Astrocyte of the hippocampus (primary cell): ENCODE measurements around the gene SH3PXD2B.
A peak's percentile ranks its signal among the peaks of the same experiment; 100 is the strongest.
"Not testable (repeated sequence)": the region's sequence is repeated elsewhere in the genome, so short reads cannot be mapped to it uniquely, and the experiment has no call there.

Experiments
- DNase-seq: peaks from one replicate; pipeline ENCODE4 v3.0.0; 2011; ENCODE audit warnings: low read depth, low spot score

Gene SH3PXD2B

GRCh38 chr5:172339264-172340180 is 114.8 kb downstream of the SH3PXD2B start:
- no peak for DNase-seq

DNA sequence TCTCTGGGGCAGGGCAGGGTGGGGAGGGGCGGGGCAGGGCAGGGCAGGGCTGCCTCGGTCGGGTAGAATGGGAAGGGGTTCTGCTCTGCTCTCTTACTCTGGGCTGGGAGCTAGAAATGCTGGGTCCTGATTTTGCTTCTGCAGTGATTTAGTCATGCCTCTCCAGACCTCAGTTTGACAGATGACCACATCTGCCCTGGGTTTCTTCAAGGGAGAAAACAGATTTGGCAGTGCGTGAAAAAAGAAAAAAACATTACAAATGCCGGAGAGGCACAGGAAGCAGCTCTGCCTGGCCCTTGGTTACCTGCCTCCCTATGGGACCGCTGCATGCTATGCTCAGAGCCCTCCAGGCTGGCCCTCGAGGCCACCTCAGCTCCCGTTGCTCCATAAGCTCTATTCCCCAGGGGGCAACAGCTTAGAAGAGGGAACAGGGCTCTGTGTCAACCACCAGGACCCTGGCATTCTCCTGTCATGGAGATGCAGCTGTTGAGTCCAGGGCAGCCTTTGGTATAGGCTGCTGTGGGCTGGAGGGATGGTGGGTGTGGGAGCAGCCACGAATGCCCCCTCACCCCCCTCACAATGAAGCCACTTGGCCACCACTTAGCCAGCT is 117.5 kb downstream of the SH3PXD2B start:
- DNase-seq: no peak

GRCh38 chr5:172336264-172336663 is 118.1 kb downstream of the SH3PXD2B start:
- no peak for DNase-seq

GRCh38 chr5:172335721-172336120 is 118.6 kb downstream of the SH3PXD2B start:
- no peak for DNase-seq

DNA sequence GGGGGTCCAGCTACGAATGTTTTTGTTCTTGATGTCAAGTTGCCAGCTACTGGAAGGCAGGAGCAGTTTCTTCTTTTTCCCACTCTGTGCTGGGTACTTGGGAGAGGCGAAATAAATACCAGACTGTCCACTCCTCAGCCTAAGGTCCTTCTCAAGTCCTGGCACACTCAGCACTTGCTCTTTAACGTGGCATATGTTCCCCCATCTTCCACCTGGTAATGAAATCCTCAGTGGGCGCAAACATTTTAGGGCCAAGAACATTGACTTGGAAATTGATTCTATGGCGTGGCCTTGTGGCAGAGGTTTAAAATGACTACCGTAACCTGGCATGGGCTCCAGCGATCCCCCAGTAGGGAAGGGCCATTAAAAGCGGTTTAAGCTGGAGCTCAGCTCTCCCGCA is 119.7 kb downstream of the SH3PXD2B start:
- DNase-seq: no peak

DNA sequence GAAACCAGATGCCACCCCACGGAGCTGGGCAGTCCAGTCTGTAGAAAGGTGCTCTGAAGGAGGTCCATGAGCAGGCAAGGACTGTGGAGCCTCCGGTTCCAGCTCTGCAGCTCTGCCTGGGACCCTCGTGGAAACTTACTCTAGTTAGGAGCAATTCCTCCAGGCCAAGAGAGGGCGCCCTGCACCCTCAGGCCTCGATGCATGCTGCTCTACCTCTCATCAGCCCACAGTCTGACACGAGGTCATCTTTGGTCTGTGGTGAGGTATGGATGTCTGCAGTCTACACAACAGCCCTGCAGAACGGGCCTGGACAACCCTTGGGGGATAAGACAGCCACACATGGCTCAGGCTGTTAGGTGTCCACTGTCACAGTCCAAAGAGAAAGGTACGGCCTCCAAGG is 120.1 kb downstream of the SH3PXD2B start:
- DNase-seq: no peak

DNA sequence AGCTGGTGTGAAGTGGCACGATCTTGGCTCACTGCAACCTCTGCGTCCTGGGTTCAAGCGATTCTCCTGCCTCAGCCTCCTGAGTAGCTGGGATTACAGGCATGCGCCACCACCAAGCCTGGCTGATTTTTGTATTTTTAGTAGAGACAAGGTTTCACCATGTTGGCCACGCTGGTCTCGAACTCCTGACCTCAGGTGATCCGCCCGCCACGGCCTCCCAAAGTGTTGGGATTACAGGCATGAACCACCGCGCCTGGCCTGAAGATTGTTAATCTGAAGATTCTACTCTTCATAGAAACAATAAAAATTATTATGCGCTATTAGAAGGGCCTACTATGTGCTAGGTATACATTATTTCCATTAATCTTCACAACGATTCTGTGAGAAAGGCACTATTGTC is 127.4 kb downstream of the SH3PXD2B start:
- DNase-seq: not testable (repeated sequence)

DNA sequence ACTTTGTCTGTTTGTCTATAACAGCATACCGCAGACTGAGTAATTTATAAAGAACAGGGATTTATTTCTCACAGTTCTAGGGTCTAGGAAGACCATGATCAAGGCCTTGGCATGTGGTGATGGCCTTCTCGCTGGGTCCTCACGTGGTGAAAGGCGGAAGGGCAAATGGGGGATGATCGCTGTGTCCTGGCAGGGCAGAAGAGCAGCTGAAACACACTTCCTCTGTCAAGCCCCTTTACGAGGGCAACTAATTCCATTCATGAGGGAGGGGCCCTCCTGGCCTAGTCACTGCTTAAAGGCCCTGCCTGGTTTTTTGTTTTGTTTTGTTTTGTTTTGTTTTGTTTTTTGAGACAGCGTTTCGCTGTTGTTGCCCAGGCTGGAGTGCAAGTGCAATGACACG is 128.9 kb downstream of the SH3PXD2B start:
- DNase-seq: no peak

DNA sequence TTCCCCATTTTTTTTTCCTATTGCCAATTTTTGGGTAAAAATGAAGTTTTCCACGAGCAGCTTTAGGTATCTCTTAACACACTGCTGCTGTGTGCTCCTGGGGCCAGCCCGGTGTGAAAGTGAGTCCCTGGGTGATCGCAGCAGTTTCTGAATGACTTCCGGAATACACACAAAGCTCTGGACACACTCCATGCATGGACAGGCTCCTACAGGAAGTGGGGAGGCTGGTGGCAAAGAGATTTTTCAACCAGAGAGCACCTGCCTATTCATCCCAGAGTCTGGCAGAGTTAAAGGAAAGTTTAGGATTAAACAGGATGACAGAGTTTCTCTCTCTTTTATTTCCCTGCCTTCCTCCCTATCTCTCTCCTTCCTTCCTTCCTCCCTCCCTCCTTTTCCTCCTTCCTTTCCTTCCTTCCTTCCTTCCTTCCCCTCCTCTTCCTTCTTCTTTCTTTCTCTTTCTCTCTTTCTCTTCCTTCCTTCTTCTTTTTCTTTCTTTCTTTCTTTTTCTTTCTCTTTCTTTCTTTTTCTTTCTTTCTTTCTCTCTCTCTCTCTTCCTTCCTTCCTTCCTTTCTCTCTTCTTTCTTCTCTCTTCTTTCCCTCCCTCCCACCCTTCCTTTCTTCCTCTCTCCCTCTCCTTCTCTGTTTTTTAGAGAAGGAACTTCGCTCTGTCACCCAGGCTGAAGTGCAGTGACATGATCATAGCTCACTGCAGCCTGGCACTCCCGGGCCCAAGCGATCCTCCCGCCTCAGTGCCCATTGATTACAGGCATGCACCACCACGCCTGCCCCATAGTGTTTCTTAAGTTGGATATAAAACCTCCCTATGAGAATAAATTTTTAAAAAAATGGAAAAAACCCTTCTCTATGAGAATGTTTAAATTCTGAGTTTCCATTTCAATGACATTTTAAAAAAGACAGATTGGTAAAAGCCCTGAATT is 132.0 kb downstream of the SH3PXD2B start:
- no peak for DNase-seq

DNA sequence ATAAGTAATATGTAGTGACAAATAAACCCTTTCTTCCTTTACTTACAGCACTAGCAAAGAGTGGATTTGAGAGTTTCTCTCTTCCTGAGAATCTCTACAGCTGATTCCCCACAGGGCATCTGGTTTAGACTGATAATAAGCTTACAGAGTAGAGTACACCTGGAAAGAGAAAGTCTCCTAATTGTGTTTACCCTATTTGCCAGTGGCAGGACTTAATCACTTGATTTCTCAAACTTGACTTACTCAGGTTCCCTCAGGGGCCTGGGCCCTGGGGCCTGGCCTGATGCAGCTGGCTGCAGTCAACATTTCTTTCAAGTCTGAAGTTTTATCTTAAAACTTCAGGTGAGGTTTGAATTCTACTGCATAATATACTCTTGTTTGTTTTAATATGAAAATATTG is 132.7 kb downstream of the SH3PXD2B start:
- DNase-seq: no peak

- no peak for DNase-seq
Observed at GRCh38 chr5:172319708-172320441, 134.4 kb downstream of the SH3PXD2B start.

GRCh38 chr5:172315587-172316493 is 138.5 kb downstream of the SH3PXD2B start:
- no peak for DNase-seq

- no peak for DNase-seq
Observed at GRCh38 chr5:172313915-172314314, 140.4 kb downstream of the SH3PXD2B start.

GRCh38 chr5:172312286-172312685 is 142.0 kb downstream of the SH3PXD2B start:
- DNase-seq: peak; percentile 51

DNA sequence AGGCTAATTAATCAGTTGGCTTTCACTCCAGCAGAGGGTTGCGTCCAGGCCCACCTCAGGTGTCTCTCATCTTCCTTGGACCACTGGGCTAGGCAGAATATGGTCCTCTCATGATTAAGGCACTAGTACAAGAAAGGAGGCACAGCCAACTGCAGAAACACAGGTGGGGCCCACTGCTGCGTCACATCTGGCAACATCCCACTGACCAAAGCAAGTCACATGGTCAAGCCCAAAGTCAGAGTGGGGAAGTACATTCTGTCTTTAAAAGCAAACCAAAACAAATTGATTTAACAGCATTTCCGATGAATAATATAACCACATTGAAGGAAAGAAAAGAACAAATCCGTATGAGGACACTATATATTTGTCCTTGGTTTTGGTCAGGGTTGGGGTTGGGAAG is 142.7 kb downstream of the SH3PXD2B start:
- DNase-seq: no peak

DNA sequence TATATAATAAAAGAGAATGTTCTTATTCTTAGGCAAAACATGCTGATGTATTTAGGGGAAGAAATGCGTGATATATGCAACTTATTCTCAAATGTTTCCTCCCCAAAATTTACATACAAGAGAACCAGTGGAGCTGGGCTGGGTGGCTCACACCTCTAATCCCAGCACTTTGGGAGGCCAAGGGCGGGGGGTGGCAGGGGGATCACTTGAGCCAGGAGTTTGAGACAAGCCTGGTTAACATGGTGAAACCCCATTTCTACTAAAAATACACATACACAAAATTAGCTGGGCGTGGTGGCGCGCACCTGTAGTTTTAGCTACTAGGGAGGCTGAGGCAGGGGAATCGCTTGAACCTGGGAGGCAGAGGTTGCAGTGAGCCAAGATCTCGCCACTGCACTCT is 143.3 kb downstream of the SH3PXD2B start:
- DNase-seq: no peak

GRCh38 chr5:172305380-172305779 is 148.9 kb downstream of the SH3PXD2B start:
- no peak for DNase-seq

DNA sequence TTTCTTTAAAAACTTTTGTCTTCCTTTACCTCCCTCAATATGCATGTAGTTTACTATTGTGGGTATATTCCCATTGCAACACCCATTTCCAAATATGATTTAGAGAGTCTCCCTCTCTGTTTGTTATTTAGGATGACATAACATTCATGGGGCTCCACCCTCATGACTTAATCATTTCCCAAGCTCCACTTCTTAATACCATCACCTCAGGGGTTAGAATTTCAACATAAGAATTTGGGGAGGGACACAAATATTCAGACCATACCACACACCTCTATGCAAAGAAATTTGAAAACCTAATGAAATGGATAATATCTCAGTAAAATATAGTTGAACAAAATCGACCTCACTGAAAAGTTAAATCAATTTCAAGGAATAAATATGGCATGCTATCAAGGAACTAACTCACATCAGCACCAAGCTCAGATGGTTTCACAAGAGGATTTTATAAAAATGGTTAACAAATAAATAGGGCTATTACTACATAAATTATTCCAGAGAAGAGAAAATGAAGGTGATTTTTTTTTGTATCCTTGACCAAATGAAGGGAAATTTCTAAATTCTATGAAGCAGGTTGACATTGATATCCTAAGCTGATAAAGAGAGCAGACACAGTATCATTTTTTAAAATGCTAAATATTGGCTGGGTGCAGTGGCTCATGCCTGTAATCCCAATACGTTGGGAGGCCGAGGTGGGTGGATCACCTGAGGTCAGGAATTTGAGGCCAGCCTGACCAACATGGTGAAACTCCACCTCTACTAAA is 150.6 kb downstream of the SH3PXD2B start:
- no peak for DNase-seq

GRCh38 chr5:172303162-172303561 is 151.2 kb downstream of the SH3PXD2B start:
- no peak for DNase-seq
